NCI-H2029 treated with DMSO at 0.1 percent for 48 hours (cell line): ENCODE results near the gene TRAPPC2L.

ENCODE experiments used
- DNase-seq: peaks from one replicate; lab custom pipeline; 2025; lab: John Stamatoyannopoulos, UW

TRAPPC2L gene

DNA sequence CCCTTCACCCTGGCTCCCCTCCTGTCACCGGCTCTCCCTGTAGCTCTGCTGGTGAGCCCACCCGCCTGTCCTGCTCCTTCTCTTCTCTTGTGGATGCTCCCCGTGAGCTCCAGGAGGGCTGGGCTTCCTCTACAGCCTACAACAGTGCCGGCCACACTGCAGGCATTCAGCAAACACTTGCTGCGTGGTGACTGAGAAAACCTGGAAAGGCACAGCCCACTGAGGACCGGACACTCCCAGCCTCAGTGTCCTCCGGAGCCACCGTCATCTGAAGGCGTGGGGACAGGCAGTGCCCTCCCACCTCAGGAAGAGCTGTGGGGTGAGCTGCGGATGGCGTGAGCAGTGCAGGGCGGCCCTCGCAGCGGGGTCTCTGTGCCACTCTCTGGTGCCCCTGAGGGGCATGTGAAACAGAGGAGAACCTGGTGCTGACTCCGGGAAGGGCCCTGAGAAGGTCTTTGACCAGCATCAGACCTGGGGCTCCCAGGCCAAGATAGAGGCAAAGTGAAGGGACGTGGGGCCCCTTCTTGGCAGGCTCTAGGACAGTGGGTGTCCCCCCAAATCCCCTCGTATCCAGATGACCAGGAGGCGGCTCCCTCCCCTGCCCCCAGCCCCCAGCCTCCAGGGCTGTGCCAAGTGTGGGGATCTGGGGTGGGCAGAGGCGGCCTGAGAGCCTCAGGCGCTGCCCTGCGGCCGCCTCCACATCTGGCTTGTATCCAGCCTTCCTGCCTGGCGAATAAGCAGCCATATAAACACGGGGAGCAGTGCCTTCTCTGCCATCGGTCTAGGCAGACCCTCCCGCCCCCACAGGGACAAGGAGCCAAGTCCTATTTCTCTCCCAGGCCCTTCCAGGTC, 53.6 kb downstream of the TRAPPC2L start:
- no peak for DNase-seq

DNA sequence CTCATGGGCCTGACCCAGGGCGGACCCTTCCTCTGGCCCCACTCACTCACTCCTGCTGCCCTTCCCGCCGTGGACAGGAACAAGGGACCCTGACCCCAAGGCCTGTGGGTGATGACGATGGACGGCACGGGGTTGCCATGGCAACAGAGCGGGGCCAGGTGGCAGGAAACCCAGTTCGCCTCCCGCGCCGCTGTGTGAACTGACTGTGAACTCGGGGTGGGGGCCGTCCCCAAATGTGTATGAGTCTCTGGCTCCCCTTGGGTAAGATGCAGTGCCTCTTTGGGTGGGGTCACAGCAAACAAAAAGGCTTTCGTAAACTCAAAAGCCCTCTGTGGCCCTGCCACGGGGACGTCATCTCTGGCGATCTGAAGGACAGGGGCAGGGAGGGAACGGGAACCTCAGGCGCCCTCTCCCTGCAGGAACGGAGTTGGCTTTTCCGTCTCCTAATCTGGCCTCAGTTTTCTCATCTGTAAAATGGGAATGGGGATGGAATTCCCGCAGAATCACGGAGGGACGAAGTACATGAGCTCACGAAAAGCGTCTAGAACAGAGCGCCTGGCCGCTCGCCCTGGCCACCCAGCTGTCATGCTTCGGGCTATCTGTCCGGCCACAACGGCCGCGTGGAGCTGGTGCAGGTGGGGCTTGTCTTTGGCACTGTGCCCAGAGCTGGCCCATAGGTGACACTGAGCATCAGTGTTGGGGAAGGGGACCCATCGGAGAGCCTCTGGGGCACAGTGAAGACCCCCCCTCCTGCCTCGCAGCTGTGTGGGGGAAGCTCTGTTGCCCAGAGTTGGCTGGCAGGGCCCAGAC, 54.4 kb downstream of the TRAPPC2L start:
- no peak for DNase-seq

DNA sequence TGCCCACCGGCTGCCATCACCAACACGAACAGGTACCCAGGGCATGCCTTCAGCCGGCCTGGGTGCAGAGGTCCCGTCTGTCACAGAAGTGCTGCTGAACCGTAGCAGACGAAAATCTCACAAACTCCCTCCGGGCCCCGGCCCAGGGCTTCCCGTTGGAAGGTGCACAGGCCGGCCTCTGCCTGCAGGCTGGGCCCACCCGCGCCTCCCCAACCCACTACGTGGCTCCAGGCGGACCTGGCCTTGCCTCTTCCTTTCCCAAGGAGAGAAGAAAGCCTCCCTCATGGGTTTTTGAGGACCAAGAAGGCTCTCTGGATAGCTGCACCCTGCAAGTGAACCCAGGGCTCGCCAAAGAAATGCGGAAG, 55.0 kb downstream of the TRAPPC2L start:
- no peak for DNase-seq
